AG04450 (cell line): Measurements from ENCODE around the gene MSI2. TPM values are rescaled to one million over a fixed set of nuclear protein-coding genes. Genes with fewer than 3 reads are reported as not detected.

Experiments used
- CTCF ChIA-PET: fragments of 300-600, 350-600 bp; formaldehyde crosslinking; extraction: SDS; loops from one replicate; lab custom pipeline; 2022; ENCODE audit warnings: antibody characterized with exemption, inconsistent platforms; lab: Charles Lee
- POLR2A ChIA-PET: fragments of 350-600 bp; formaldehyde crosslinking; extraction: SDS; loops from one replicate; lab custom pipeline; 2021; ENCODE audit warnings: antibody characterized with exemption, inconsistent platforms; lab: Yijun Ruan, JAX
- DNase-seq: peaks from one replicate; pipeline ENCODE4 v3.0.0-alpha.2; 2011; ENCODE audit warnings: low read depth, low spot score
- H3K27ac ChIP-seq: one replicate; pipeline ENCODE4 v1.5.1; 2012; ENCODE audit warnings: low read depth, low read length, control low read depth
- H3K27me3 ChIP-seq: one replicate; pipeline ENCODE4 v1.6.0; 2012; ENCODE audit warnings: low read length; ENCODE audit not compliant: control insufficient read depth, insufficient read depth
- H3K4me3 ChIP-seq: 2 replicates; pipeline ENCODE4 v1.5.1; 2011; ENCODE audit warnings: mild to moderate bottlenecking, low read depth, low read length, control low read depth
- H3K9me3 ChIP-seq: 2 replicates; pipeline ENCODE4 v1.5.1; 2012; ENCODE audit warnings: low read length; ENCODE audit not compliant: control insufficient read depth, insufficient read depth
- polyA plus RNA-seq: library from polyadenylated mRNA; depleted of rRNA; stranded (reverse); fragments of >200 nt; gene quantifications from 2 replicates; pipeline ENCODE4 v1.2.3, GENCODE V29; 2011
- TF ChIP-seq, protein P1 (sequence below): IDR thresholded peaks from 2 replicates; pipeline ENCODE4 v1.5.1; 2011; ENCODE audit warnings: low read depth, low read length, control low read depth, inconsistent platforms

Gene MSI2
- polyA plus RNA-seq, 1 experiment: 26.2 TPM

DNA sequence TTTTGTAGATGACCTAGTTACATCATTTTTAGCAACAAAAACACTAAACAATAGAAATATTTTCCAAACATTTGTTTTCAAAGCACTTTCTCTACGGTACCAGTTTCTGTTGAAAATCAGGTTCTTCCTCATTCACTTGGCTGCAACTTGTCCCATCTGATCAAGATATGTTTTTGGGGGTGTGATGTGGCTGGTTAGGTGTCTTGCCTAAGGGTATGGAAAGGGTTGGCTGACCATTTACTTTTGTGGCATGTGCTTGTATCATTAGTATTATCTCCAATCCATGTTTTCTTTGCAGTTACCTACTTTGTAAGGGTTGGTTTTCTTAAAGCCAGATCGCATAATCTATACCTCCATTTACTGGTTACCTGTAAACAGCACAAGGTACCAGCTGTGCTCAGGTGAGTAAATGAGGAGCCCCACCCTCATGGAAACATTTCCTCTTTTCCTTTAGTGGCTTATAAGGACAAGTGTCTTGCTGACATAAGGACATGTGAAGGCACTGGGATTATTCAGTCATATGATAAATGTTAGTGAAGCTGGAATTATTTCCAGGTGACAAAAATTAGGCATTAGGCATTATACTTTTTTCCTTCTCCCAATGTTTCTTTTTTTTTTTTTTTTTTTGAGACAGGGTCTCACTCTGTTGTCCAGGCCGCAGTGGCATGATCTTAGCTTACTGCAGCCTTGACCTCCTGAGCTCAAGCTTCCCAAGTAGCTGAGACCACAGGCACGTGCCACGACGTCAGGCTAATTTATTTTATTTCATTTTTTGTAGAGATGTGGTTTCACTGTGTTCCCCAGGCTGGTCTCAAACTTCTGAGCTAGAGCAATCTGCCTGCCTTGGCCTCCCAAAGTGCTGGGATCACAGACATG, 326.8 kb downstream of the MSI2 start:
- Histone ChIP-seq H3K27ac (no peak overlapping the region), H3K27me3 (no peaks in the 10 kb centered on the region), H3K9me3 (no peaks in the 10 kb centered on the region), H3K4me3 (no peak overlapping the region)
- TF ChIP-seq, protein P1, sequence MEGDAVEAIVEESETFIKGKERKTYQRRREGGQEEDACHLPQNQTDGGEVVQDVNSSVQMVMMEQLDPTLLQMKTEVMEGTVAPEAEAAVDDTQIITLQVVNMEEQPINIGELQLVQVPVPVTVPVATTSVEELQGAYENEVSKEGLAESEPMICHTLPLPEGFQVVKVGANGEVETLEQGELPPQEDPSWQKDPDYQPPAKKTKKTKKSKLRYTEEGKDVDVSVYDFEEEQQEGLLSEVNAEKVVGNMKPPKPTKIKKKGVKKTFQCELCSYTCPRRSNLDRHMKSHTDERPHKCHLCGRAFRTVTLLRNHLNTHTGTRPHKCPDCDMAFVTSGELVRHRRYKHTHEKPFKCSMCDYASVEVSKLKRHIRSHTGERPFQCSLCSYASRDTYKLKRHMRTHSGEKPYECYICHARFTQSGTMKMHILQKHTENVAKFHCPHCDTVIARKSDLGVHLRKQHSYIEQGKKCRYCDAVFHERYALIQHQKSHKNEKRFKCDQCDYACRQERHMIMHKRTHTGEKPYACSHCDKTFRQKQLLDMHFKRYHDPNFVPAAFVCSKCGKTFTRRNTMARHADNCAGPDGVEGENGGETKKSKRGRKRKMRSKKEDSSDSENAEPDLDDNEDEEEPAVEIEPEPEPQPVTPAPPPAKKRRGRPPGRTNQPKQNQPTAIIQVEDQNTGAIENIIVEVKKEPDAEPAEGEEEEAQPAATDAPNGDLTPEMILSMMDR: no peak
- POLR2A ChIA-PET: interaction anchor here (0.6 kb wide), 1 partner anchor 342 kb away, joined by 4 read pairs; no protein-coding TSS in a partner anchor
- DNase-seq: no peak
- CTCF ChIA-PET: interaction anchor here (0.7 to 6.3 kb wide), 5 partner anchors 15 to 898 kb away, joined by 3 to 49 read pairs (median 9); no protein-coding TSS in a partner anchor

DNA sequence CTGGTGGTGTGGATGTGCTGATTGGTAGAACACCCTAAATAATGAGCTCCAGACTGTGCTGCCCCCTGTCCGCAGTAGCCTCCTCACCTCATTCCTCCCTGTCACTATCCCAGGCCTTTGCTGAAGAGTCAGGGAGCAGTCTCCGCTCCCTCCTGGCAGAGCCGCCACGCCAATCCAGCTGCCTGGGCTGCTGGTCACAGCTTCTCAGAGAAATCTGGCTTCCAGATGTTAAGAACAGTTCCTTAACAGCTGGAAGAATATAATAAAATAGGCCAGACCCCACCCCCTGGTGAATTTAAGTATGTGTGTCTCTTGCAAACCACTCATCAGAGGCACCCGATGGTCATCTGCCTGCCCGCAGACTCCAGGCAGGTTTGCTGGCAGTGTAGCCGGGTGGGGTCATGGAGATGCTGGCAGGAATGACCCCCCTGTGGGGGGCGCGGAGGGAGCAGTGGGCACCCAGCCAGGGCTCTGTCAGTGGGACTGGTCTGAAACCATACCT, 327.8 kb downstream of the MSI2 start:
- CTCF ChIA-PET: interaction anchor here (2.4 to 6.3 kb wide), 2 partner anchors 14 to 341 kb away, joined by 13 to 49 read pairs; no protein-coding TSS in a partner anchor
- DNase-seq: no peak
- H3K9me3 ChIP-seq: no peaks in the 10 kb centered on the region
- no peak overlapping the region for H3K27ac ChIP-seq
- TF ChIP-seq, protein P1: no peak
- POLR2A ChIA-PET: no interaction called here
- H3K4me3 ChIP-seq: no peak overlapping the region
- no peaks in the 10 kb centered on the region for H3K27me3 ChIP-seq

DNA sequence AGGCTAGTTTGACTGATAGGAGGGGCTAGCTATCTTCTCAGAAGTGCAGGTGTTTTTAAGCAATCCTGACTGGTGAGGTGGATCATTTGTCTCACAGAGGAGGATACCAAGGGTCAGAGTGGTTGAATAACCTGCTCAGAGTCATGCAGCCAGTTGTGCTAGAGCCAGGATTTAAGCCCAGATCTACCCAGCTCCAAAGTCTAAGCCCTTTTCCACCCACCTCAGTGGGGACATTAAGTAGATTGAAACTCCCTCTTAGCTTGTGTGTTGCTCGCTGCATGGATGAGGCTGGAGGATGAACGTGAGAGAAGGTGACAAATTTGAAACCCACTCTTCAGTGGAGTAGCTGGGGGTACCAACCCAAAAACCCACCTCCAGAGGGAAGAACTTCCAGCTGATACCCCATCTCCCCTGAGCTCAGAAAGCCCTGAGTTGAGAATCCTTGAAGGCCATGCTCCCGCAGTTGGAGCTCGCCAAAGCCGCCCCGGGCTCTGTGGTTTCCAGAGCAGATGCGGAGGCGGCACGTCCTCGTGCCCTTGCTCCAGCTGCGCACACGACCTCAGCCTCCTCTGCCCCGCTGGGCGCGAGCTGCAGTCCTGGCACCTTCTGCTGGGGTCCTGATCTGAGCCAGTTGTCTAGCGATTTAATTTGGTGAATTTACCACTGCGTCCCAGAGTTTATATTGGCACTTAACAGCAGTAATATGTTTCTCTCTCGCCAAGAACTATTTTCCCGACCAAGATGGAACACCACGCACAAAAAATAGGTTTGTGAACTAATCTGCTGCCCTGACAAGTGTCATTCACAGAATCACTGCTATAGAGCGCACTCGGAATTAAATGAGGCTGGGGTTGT, 329.2 kb downstream of the MSI2 start:
- H3K27ac ChIP-seq: no peak overlapping the region
- no peaks in the 10 kb centered on the region for H3K27me3 ChIP-seq
- no peaks in the 10 kb centered on the region; the same call in 1 of the 2 replicates for H3K9me3 ChIP-seq
- TF ChIP-seq, protein P1: no peak
- DNase-seq: no peak
- H3K4me3 ChIP-seq: no peak overlapping the region
- CTCF ChIA-PET: interaction anchor here (0.7 to 6.3 kb wide), 4 partner anchors 13 to 343 kb away, joined by 4 to 49 read pairs (median 6); no protein-coding TSS in a partner anchor
- POLR2A ChIA-PET: interaction anchor here (1.2 kb wide), 1 partner anchor 8 kb away, joined by 5 read pairs; no protein-coding TSS in a partner anchor

DNA sequence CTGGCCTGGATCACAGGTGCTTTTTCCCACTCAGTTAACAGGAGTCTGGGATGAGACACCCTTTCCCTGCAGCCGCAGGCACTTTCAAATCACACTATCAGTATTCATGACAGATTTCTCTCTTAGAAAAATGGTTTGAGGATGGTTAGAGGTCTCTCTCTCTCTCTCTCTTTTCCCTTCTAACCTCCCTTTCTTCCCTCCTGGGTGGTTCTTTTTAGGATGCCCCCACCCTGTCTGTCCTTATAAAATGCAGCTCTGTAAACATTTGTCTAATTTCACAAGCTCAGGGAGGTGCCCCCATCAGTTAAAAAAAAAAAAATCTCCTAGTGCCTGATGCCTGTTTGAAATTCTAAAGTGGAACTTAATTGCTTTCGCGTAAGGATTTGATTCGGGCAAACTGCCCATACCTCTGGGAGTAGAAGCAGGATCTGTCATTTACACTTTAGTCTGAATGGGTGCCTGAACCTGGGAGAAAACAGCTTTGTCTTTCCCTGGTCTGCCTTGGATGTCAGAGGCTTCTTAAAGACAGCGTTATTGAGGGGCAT, 329.9 kb downstream of the MSI2 start:
- Histone ChIP-seq H3K27me3 (no peaks in the 10 kb centered on the region), H3K9me3 (no peaks in the 10 kb centered on the region; the same call in 1 of the 2 replicates), H3K4me3 (no peak overlapping the region), H3K27ac (no peak overlapping the region)
- DNase-seq: no peak
- POLR2A ChIA-PET: interaction anchor here (1.2 kb wide), 1 partner anchor 8 kb away, joined by 5 read pairs; no protein-coding TSS in a partner anchor
- TF ChIP-seq, protein P1: no peak
- CTCF ChIA-PET: interaction anchor here (0.7 to 6.3 kb wide), 4 partner anchors 12 to 343 kb away, joined by 4 to 49 read pairs (median 6); no protein-coding TSS in a partner anchor
